ENCODE measurements around the gene SAMD3. TPM values are rescaled to one million over a fixed set of nuclear protein-coding genes. Genes with fewer than 3 reads are reported as not detected.

The SAMD3 gene
- total and polyA plus RNA-seq, 7 donors = 0.81 to 3.7 (median 2.3) TPM; not detected in 3

GRCh38 chr6:130259557-130259956, 36.8 kb upstream of the SAMD3 start:
- no peak overlapping the region for H3K4me3 ChIP-seq
- 82 to 84% methylated on average over 2 of the region's 2 CpGs for WGBS, 2 donors
- no peak for DNase-seq
- H3K27me3 ChIP-seq = no peaks in the 10 kb centered on the region
- H3K9me3 ChIP-seq = no peaks in the 10 kb centered on the region
- H3K36me3 ChIP-seq = no peaks in the 10 kb centered on the region
- TF ChIP-seq, protein P1, sequence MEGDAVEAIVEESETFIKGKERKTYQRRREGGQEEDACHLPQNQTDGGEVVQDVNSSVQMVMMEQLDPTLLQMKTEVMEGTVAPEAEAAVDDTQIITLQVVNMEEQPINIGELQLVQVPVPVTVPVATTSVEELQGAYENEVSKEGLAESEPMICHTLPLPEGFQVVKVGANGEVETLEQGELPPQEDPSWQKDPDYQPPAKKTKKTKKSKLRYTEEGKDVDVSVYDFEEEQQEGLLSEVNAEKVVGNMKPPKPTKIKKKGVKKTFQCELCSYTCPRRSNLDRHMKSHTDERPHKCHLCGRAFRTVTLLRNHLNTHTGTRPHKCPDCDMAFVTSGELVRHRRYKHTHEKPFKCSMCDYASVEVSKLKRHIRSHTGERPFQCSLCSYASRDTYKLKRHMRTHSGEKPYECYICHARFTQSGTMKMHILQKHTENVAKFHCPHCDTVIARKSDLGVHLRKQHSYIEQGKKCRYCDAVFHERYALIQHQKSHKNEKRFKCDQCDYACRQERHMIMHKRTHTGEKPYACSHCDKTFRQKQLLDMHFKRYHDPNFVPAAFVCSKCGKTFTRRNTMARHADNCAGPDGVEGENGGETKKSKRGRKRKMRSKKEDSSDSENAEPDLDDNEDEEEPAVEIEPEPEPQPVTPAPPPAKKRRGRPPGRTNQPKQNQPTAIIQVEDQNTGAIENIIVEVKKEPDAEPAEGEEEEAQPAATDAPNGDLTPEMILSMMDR (IDR thresholded peaks at IDR 0.05) = no peak
- no peak for TF ChIP-seq EP300 (IDR thresholded peaks at IDR 0.05)
- TF ChIP-seq POLR2AphosphoS5 (IDR thresholded peaks at IDR 0.05) = no peak
- no peak for TF ChIP-seq POLR2A (IDR thresholded peaks at IDR 0.05)
- intact Hi-C loops (cut with DNase I) = no loop called here
- no peaks in the 10 kb centered on the region for H3K4me1 ChIP-seq
- no peak overlapping the region for H3K27ac ChIP-seq

- DNase-seq = no peak
- 94 to 97% methylated on average over 1 of the region's 1 CpG for WGBS, 2 donors
- Histone ChIP-seq H3K27me3 (no peaks in the 10 kb centered on the region), H3K4me3 (no peak overlapping the region), H3K27ac (no peak overlapping the region), H3K36me3 (no peaks in the 10 kb centered on the region), H3K9me3 (no peaks in the 10 kb centered on the region), H3K4me1 (no peaks in the 10 kb centered on the region)
- intact Hi-C loops (cut with DNase I) = no loop called here
- TF ChIP-seq, protein P1 (IDR thresholded peaks at IDR 0.05) = no peak
- TF ChIP-seq POLR2A (IDR thresholded peaks at IDR 0.05) (no peak), POLR2AphosphoS5 (IDR thresholded peaks at IDR 0.05) (no peak), EP300 (IDR thresholded peaks at IDR 0.05) (no peak)
These were observed 36.4 kb upstream of the SAMD3 start for GRCh38 chr6:130259140-130259539.

DNA sequence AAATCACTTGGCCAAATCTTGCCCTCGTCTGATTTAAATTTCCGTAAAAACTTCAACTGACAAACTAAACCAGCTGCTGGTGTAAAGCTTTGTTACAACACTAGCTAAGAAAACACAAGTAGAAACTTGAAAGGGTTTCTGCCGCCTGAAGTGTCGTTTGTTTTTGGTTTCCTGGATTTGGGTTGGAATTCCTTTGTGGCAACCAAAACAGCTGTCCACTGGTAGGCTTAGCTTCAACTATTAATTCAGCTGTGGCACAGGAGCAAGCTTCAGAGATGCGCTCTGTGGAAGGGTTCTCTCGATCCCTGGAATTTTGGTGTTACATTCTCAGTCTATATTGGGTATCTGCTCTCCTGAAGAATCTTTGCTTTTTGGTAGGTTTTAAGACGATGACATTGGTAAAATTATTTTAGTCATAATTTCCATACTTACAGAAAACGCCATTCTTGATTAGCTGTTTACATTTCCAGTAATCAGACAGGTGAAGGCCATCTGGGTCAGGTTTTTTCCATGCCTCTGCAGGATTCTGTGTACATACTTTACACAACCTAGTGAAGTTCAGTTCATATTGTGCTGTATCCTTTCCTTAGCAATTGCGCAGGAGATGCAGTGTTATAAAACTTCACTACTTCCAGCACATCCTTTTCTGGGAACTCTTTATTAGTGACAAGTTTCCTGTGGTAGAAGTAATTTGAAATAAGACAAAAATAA, 29.9 kb upstream of the SAMD3 start:
- no peak overlapping the region for H3K27ac ChIP-seq
- H3K4me3 ChIP-seq = no peak overlapping the region
- no peaks in the 10 kb centered on the region for H3K36me3 ChIP-seq
- H3K27me3 ChIP-seq = no peaks in the 10 kb centered on the region
- TF ChIP-seq, protein P1 (IDR thresholded peaks at IDR 0.05) = no peak
- TF ChIP-seq POLR2AphosphoS5 (IDR thresholded peaks at IDR 0.05) = no peak
- no peak for TF ChIP-seq POLR2A (IDR thresholded peaks at IDR 0.05)
- TF ChIP-seq EP300 (IDR thresholded peaks at IDR 0.05) = no peak
- no peaks in the 10 kb centered on the region for H3K4me1 ChIP-seq
- WGBS, 2 donors = 57 to 69% methylated on average over 9 of the region's 9 CpGs
- H3K9me3 ChIP-seq = no peaks in the 10 kb centered on the region
- intact Hi-C loops (cut with DNase I) = no loop called here
- no peak for DNase-seq

DNA sequence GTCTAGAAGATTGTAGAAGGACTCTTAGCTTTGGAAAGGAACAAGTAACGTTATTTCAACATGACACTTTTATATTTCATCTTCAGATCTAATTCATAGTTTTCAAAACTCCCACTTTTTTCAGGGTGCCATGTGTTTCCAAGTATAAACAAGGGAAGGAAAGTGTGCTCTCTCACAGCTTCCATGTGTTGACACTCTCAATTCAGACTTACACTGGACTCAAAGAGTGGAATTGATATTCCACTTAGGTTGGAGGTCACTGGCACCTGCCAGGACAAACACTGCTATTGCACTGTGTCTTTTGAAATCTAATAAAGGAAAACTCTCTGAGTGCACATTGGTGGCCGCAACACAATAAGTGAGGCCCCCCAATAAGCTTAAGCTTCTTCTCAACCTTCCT, 22.5 kb upstream of the SAMD3 start:
- no peaks in the 10 kb centered on the region for H3K36me3 ChIP-seq

GRCh38 chr6:130244728-130245127, 22.0 kb upstream of the SAMD3 start:
- no peaks in the 10 kb centered on the region for H3K27me3 ChIP-seq
- WGBS, 2 donors = 94% methylated on average over 2 of the region's 2 CpGs
- peaks cover 0 to 13% (median 10%) of the 10 kb centered on the region in 4 donors for H3K4me1 ChIP-seq
- no peak for DNase-seq
- H3K36me3 ChIP-seq = no peaks in the 10 kb centered on the region
- intact Hi-C loops (cut with DNase I) = no loop called here
- TF ChIP-seq POLR2A (IDR thresholded peaks at IDR 0.05) = no peak
- TF ChIP-seq POLR2AphosphoS5 (IDR thresholded peaks at IDR 0.05) = no peak
- TF ChIP-seq, protein P1 (IDR thresholded peaks at IDR 0.05) = no peak
- TF ChIP-seq EP300 (IDR thresholded peaks at IDR 0.05) = no peak
- no peak overlapping the region for H3K4me3 ChIP-seq
- no peak overlapping the region for H3K27ac ChIP-seq
- no peaks in the 10 kb centered on the region for H3K9me3 ChIP-seq

More for the DNA sequence above, 22.5 kb upstream of the SAMD3 start:
- Histone ChIP-seq H3K9me3 (no peaks in the 10 kb centered on the region), H3K27me3 (no peaks in the 10 kb centered on the region), H3K4me1 (peaks cover 0 to 7% (median 5%) of the 10 kb centered on the region in 4 donors), H3K27ac (no peak overlapping the region), H3K4me3 (no peak overlapping the region)
- DNase-seq = no peak
- intact Hi-C loops (cut with DNase I) = no loop called here
- no peak for TF ChIP-seq POLR2AphosphoS5 (IDR thresholded peaks at IDR 0.05)
- 91 to 93% methylated on average over 2 of the region's 2 CpGs for WGBS, 2 donors

Measured in sigmoid colon (tissue), 7 donors.